ENCODE data around the gene MRTFA. TPM values are rescaled to one million over a fixed set of nuclear protein-coding genes. Genes with fewer than 3 reads are reported as not detected.

Gene MRTFA
- total RNA-seq, 3 donors from 2014 or later (not counting 1 experiment from before 2014, with no cell fraction given), result 81.8 to 91.9 (median 83.5) TPM

- H3K27ac Mint-ChIP-seq, result no peak overlapping the region
- Histone ChIP-seq H3K4me1 (ENCODE audit: control insufficient read depth, insufficient read depth, low read length) (peaks cover 24% of the 10 kb centered on the region), H3K9me3 (ENCODE audit: control insufficient read depth, insufficient read depth, low read length) (no peaks in the 10 kb centered on the region), H3K36me3 (ENCODE audit: control insufficient read depth, insufficient read depth, low read length) (no peaks in the 10 kb centered on the region), H3K27ac (ENCODE audit: low read length) (no peak overlapping the region), H3K4me3 (ENCODE audit: low read length) (no peak overlapping the region), H3K27me3 (ENCODE audit: control insufficient read depth, insufficient read depth, low read length) (no peaks in the 10 kb centered on the region)
- intact Hi-C loops (cut with micrococcal nuclease), result no loop called here
- 100% methylated on average over 2 of the region's 3 CpGs for WGBS (ENCODE audit: insufficient coverage)
- H3K4me3 Mint-ChIP-seq, result no peak overlapping the region
- ATAC-seq, result no peak
- no peaks in the 10 kb centered on the region for H3K9me3 Mint-ChIP-seq
- TF ChIP-seq CTCF (IDR thresholded peaks at IDR 0.05), result no peak
- H3K4me1 Mint-ChIP-seq, result peaks cover 55 to 64% of the 10 kb centered on the region in 2 donors
- no peaks in the 10 kb centered on the region for H3K36me3 Mint-ChIP-seq
- DNase-seq, result no peak
- H3K27me3 Mint-ChIP-seq (ENCODE audit: low read depth in 2 of 2), result no peaks in the 10 kb centered on the region
Observed at GRCh38 chr22:40633036-40633435, 3.5 kb downstream of the MRTFA start.

GRCh38 chr22:40631925-40632324 lies 4.6 kb downstream of the MRTFA start:
- DNase-seq (no peak), ATAC-seq (no peak)
- Mint-ChIP-seq H3K4me1 (peaks cover 60 to 65% of the 10 kb centered on the region in 2 donors), H3K9me3 (no peaks in the 10 kb centered on the region), H3K27me3 (ENCODE audit: low read depth in 2 of 2) (no peaks in the 10 kb centered on the region), H3K36me3 (no peaks in the 10 kb centered on the region), H3K4me3 (no peak overlapping the region), H3K27ac (peak overlapping the region in 1 of 2 donors; percentile 60)
- Histone ChIP-seq H3K4me1 (ENCODE audit: control insufficient read depth, insufficient read depth, low read length) (peaks cover 15% of the 10 kb centered on the region), H3K27me3 (ENCODE audit: control insufficient read depth, insufficient read depth, low read length) (no peaks in the 10 kb centered on the region), H3K4me3 (ENCODE audit: low read length) (no peak overlapping the region), H3K9me3 (ENCODE audit: control insufficient read depth, insufficient read depth, low read length) (no peaks in the 10 kb centered on the region), H3K27ac (ENCODE audit: low read length) (no peak overlapping the region), H3K36me3 (ENCODE audit: control insufficient read depth, insufficient read depth, low read length) (no peaks in the 10 kb centered on the region)
- intact Hi-C loops (cut with micrococcal nuclease), result no loop called here
- TF ChIP-seq CTCF (IDR thresholded peaks at IDR 0.05), result no peak
- 96% methylated on average over 2 of the region's 2 CpGs for WGBS (ENCODE audit: insufficient coverage)

GRCh38 chr22:40628354-40629042 lies 8.0 kb downstream of the MRTFA start:
- intact Hi-C loops (cut with micrococcal nuclease), result no loop called here
- no peak overlapping the region for H3K4me3 ChIP-seq (ENCODE audit: low read length)
- peaks cover 8% of the 10 kb centered on the region for H3K4me1 ChIP-seq (ENCODE audit: control insufficient read depth, insufficient read depth, low read length)
- H3K36me3 ChIP-seq (ENCODE audit: control insufficient read depth, insufficient read depth, low read length), result no peaks in the 10 kb centered on the region
- no peak overlapping the region for H3K27ac ChIP-seq (ENCODE audit: low read length)
- H3K4me3 Mint-ChIP-seq, result no peak overlapping the region
- no peak for TF ChIP-seq CTCF (IDR thresholded peaks at IDR 0.05)
- no peak for DNase-seq
- no peaks in the 10 kb centered on the region for H3K36me3 Mint-ChIP-seq
- H3K27me3 ChIP-seq (ENCODE audit: control insufficient read depth, insufficient read depth, low read length), result no peaks in the 10 kb centered on the region
- no peak overlapping the region for H3K27ac Mint-ChIP-seq
- H3K4me1 Mint-ChIP-seq, result peaks cover 41 to 45% of the 10 kb centered on the region in 2 donors
- peak in 1 of 3 donors; percentile 39 for ATAC-seq
- H3K9me3 ChIP-seq (ENCODE audit: control insufficient read depth, insufficient read depth, low read length), result no peaks in the 10 kb centered on the region
- H3K27me3 Mint-ChIP-seq (ENCODE audit: low read depth in 2 of 2), result no peaks in the 10 kb centered on the region
- WGBS (ENCODE audit: insufficient coverage), result 91% methylated on average over 3 of the region's 3 CpGs
- no peaks in the 10 kb centered on the region for H3K9me3 Mint-ChIP-seq

GRCh38 chr22:40627612-40628011 lies 8.9 kb downstream of the MRTFA start:
- Histone ChIP-seq H3K9me3 (ENCODE audit: control insufficient read depth, insufficient read depth, low read length) (no peaks in the 10 kb centered on the region), H3K4me1 (ENCODE audit: control insufficient read depth, insufficient read depth, low read length) (peaks cover 8% of the 10 kb centered on the region), H3K36me3 (ENCODE audit: control insufficient read depth, insufficient read depth, low read length) (no peaks in the 10 kb centered on the region), H3K4me3 (ENCODE audit: low read length) (no peak overlapping the region), H3K27ac (ENCODE audit: low read length) (no peak overlapping the region), H3K27me3 (ENCODE audit: control insufficient read depth, insufficient read depth, low read length) (no peaks in the 10 kb centered on the region)
- no peaks in the 10 kb centered on the region for H3K36me3 Mint-ChIP-seq
- H3K27me3 Mint-ChIP-seq (ENCODE audit: low read depth in 2 of 2), result no peaks in the 10 kb centered on the region
- no peak overlapping the region for H3K4me3 Mint-ChIP-seq
- TF ChIP-seq CTCF (IDR thresholded peaks at IDR 0.05), result no peak
- H3K4me1 Mint-ChIP-seq, result peaks cover 39 to 44% of the 10 kb centered on the region in 2 donors
- DNase-seq (no peak), ATAC-seq (no peak)
- intact Hi-C loops (cut with micrococcal nuclease), result no loop called here
- 87% methylated on average over 5 of the region's 5 CpGs for WGBS (ENCODE audit: insufficient coverage)
- peaks cover 0 to under 1% of the 10 kb centered on the region in 2 donors for H3K9me3 Mint-ChIP-seq
- H3K27ac Mint-ChIP-seq, result no peak overlapping the region
